GM23338 (cell line): ENCODE measurements around the gene INTS2. TPM values are rescaled to one million over a fixed set of nuclear protein-coding genes. Genes with fewer than 3 reads are reported as not detected.
"Not testable (repeated sequence)": the region's sequence is repeated elsewhere in the genome, so short reads cannot be mapped to it uniquely, and the experiment has no call there.

Experiments used
- ATAC-seq: fragments of 200-7000 bp; cut with Tn5 transposase; 3 replicates; pipeline ENCODE4 v1.9.1; 2020
- DNase-seq: peaks from one replicate; pipeline ENCODE4 v3.0.0-alpha.2; 2015; ENCODE audit warnings: low spot score
- H2AFZ ChIP-seq: fragments of 200-600 bp; sonication (generic); 2 replicates; pipeline ENCODE4 v1.8.0; 2016; ENCODE audit warnings: antibody characterized with exemption, mild to moderate bottlenecking, moderate library complexity
- H3F3A ChIP-seq: fragments of 200-600 bp; sonication (generic); replicated peaks from 2 replicates; pipeline ENCODE4 v1.8.0; 2017; ENCODE audit warnings: antibody characterized with exemption, mixed run types, low read depth
- H3K27ac ChIP-seq: fragments of 200-600 bp; sonication (generic); 2 replicates; pipeline ENCODE4 v1.6.1; 2016; ENCODE audit warnings: low read depth
- H3K27me3 ChIP-seq: fragments of 200-600 bp; sonication (generic); 2 replicates; pipeline ENCODE4 v1.8.0; 2016; ENCODE audit warnings: mild to moderate bottlenecking, mixed run types, moderate library complexity; ENCODE audit not compliant: insufficient read depth
- H3K36me3 ChIP-seq: fragments of 200-600 bp; sonication (generic); 2 replicates; pipeline ENCODE4 v1.8.0; 2016; ENCODE audit warnings: mild to moderate bottlenecking; ENCODE audit not compliant: insufficient read depth
- H3K4me1 ChIP-seq: fragments of 200-600 bp; sonication (generic); 2 replicates; pipeline ENCODE4 v1.8.0; 2016; ENCODE audit warnings: mild to moderate bottlenecking, moderate library complexity; ENCODE audit not compliant: insufficient read depth
- H3K4me2 ChIP-seq: fragments of 200-600 bp; sonication (generic); 2 replicates; pipeline ENCODE4 v1.7.1; 2017; ENCODE audit warnings: mixed run types
- H3K4me3 ChIP-seq: fragments of 200-600 bp; sonication (generic); 2 replicates; pipeline ENCODE4 v1.6.1; 2016; ENCODE audit warnings: mixed run types
- H3K79me2 ChIP-seq: fragments of 200-600 bp; sonication (generic); replicated peaks from 2 replicates; pipeline ENCODE4 v1.8.0; 2017; ENCODE audit warnings: mild to moderate bottlenecking; ENCODE audit not compliant: insufficient read depth
- H3K9me2 ChIP-seq: fragments of 200-600 bp; sonication (generic); 2 replicates; pipeline ENCODE4 v1.8.0; 2017; ENCODE audit not compliant: insufficient read depth
- H4K20me1 ChIP-seq: fragments of 200-600 bp; sonication (generic); replicated peaks from 2 replicates; pipeline ENCODE4 v1.8.0; 2017; ENCODE audit warnings: mild to moderate bottlenecking; ENCODE audit not compliant: insufficient read depth
- H3K27ac Mint-ChIP-seq: 2 replicates; pipeline ENCODE4 v1.8.0; 2020; ENCODE audit warnings: inconsistent platforms, mild to moderate bottlenecking, moderate library complexity, mixed read lengths
- H3K27me3 Mint-ChIP-seq: 3 replicates; pipeline ENCODE4 v1.8.0; 2022; ENCODE audit warnings: low read depth, mild to moderate bottlenecking, moderate library complexity, mixed read lengths, inconsistent platforms; ENCODE audit not compliant: insufficient read depth, poor library complexity
- H3K36me3 Mint-ChIP-seq: 3 replicates; pipeline ENCODE4 v1.8.0; 2021; ENCODE audit warnings: low read depth, mild to moderate bottlenecking, inconsistent platforms, moderate library complexity, mixed read lengths
- H3K4me1 Mint-ChIP-seq: 3 replicates; pipeline ENCODE4 v1.8.0; 2020; ENCODE audit warnings: mild to moderate bottlenecking, inconsistent platforms, mixed read lengths
- H3K4me3 Mint-ChIP-seq: 3 replicates; pipeline ENCODE4 v1.8.0; 2021; ENCODE audit warnings: moderate library complexity, mild to moderate bottlenecking, inconsistent platforms, mixed read lengths
- H3K9me3 Mint-ChIP-seq: 3 replicates; pipeline ENCODE4 v1.8.0; 2020; ENCODE audit warnings: moderate library complexity, mild to moderate bottlenecking, inconsistent platforms, mixed read lengths
- JUNB ChIP-seq: IDR thresholded peaks from one replicate; pipeline ENCODE4 v1.6.1; 2016; ENCODE audit warnings: antibody characterized with exemption; ENCODE audit not compliant: unreplicated experiment
- NANOG ChIP-seq: IDR thresholded peaks from 2 replicates; pipeline ENCODE4 v1.6.1; 2016; ENCODE audit warnings: antibody characterized with exemption, borderline replicate concordance
- POLR2AphosphoS5 ChIP-seq: IDR thresholded peaks from 2 replicates; pipeline ENCODE4 v1.6.1; 2016; ENCODE audit warnings: antibody characterized with exemption, low read depth
- STAT1 ChIP-seq: IDR thresholded peaks from one replicate; pipeline ENCODE4 v1.6.1; 2016; ENCODE audit warnings: antibody characterized with exemption; ENCODE audit not compliant: unreplicated experiment
- ZNF114 ChIP-seq: fragments of 250-450 bp; sonication (Bioruptor Pico); IDR thresholded peaks from 2 replicates; pipeline ENCODE4 v1.5.0; 2020; ENCODE audit warnings: mild to moderate bottlenecking, moderate library complexity
- polyA plus RNA-seq: library from polyadenylated mRNA; unstranded; fragments of >200 nt; fragmentation: Nextera tagmentation; extraction: Ambion mirVana; gene quantifications from 2 replicates; pipeline ENCODE4 v1.2.1, GENCODE V29; 2016
- total RNA-seq: library from RNA; depleted of rRNA; stranded (reverse); fragments of >200 nt; shearing (Covaris generic); gene quantifications from 2 replicates; pipeline ENCODE4 v1.2.3, GENCODE V29; 2014
- TF ChIP-seq, protein P1 (sequence below), 2 experiments: fragments of 200-600 bp in 1 of 2; sonication (generic) in 1 of 2; conservative IDR thresholded peaks; 2 replicates each; pipeline versions ENCODE4 v1.5.1 to v1.6.1; 2016 to 2017; ENCODE audit warnings: antibody characterized with exemption in 2 of 2, low read depth in 2 of 2, mild to moderate bottlenecking in 2 of 2, moderate library complexity in 1 of 2

The INTS2 gene
- total and polyA plus RNA-seq, 2 experiments from 2014 or later, result 5.9 to 31.6 TPM

DNA sequence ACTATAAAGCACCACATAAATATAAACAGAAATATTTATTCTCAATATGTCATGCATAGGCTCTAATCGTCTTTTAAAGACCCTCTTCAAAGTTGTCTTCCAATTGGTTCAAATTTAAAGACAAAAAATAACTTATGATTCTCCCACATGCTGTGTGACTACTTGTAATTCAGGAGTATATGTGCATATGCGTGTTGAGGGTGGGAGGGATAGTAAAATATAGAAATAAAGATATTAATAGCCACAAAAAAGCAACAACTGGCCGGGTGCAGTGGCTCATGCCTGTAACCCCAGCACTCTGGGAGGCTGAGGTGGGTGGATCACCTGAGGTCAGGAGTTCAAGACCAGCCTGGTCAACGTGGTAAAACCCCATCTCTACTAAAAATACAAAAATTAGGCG is 33.5 kb downstream of the INTS2 start:
- not testable (repeated sequence) for H3K36me3 ChIP-seq, ATAC-seq, H3F3A ChIP-seq, H3K79me2 ChIP-seq, H4K20me1 ChIP-seq, H3K4me1 Mint-ChIP-seq, H3K27ac ChIP-seq, H3K4me2 ChIP-seq, H3K4me1 ChIP-seq, H3K27me3 Mint-ChIP-seq, H3K4me3 ChIP-seq, H3K27me3 ChIP-seq, H3K9me2 ChIP-seq, H2AFZ ChIP-seq, H3K27ac Mint-ChIP-seq, H3K9me3 Mint-ChIP-seq, DNase-seq, H3K4me3 Mint-ChIP-seq
- H3K36me3 Mint-ChIP-seq, result peaks cover 23% of the 10 kb centered on the region; the same call in 2 of the 3 replicates

DNA sequence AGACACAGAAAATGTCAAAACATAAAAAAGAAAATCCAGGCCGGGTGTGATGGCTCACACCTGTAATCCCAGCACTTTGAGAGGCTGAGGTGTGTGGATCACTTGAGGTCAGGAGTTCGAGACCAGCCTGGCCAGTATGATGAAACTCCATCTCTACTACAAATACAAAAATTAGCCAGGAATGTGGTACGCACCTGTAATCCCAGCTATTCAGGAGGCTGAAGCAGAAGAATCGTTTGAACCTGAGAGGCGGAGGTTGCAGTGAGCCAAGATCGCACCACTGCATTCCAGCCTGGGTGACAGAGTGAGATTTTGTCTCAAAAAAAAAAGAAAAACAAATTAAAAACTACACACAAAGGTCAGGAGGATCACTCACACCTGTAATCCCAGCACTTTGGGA is 40.0 kb downstream of the INTS2 start:
- H4K20me1 ChIP-seq, H3K4me3 ChIP-seq, H3K9me3 Mint-ChIP-seq, H3K27ac Mint-ChIP-seq, H2AFZ ChIP-seq, H3K4me1 Mint-ChIP-seq, H3K9me2 ChIP-seq, H3F3A ChIP-seq, DNase-seq, H3K4me1 ChIP-seq, H3K27me3 Mint-ChIP-seq, ATAC-seq, H3K79me2 ChIP-seq, H3K27ac ChIP-seq, H3K4me3 Mint-ChIP-seq, H3K36me3 ChIP-seq, H3K27me3 ChIP-seq, H3K4me2 ChIP-seq: not testable (repeated sequence)
- H3K36me3 Mint-ChIP-seq, result peaks cover 21% of the 10 kb centered on the region

DNA sequence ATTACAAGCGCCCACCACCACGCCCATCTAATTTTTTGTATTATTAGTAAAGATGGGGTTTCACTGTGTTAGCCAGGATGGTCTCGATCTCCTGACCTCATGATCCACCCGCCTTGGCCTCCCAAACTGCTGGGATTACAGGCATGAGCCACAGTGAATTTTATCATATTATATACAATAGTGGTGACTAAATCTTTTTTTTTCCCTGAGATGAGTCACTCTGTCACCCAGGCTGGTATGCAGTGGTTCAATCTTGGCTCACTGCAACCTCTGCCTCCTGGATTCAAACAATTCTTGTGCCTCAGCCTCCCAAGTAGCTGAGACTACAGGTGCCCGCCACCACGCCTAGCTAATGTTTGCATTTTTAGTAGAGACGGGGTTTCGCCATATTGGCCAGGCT is 41.9 kb downstream of the INTS2 start:
- H3K27ac Mint-ChIP-seq, H3K4me1 ChIP-seq, H3K27me3 Mint-ChIP-seq, H3K79me2 ChIP-seq, ATAC-seq, H3F3A ChIP-seq, H3K27ac ChIP-seq, H3K9me3 Mint-ChIP-seq, H2AFZ ChIP-seq, H3K4me2 ChIP-seq, H3K4me3 ChIP-seq, H3K4me1 Mint-ChIP-seq, H4K20me1 ChIP-seq, H3K27me3 ChIP-seq, DNase-seq, H3K9me2 ChIP-seq, H3K36me3 ChIP-seq, H3K4me3 Mint-ChIP-seq: not testable (repeated sequence)
- peaks cover 21% of the 10 kb centered on the region for H3K36me3 Mint-ChIP-seq

DNA sequence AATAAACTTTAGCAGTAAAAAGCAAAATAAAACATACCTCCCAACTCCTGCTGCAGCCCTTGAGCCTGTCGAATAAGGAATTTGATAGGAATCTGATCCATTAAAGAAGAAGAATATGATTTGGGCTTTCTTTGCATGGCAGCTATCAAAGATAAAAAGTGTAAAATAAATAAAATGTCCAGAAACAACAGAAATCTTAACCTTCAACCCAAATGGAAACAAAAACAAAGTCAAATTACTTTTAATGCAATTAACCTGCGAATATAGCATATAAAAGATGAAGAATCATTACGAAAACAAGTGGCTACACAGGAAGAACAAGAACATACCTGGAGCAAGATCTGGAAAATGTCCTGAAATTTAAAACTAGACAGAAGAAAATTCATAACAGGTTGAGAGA is 42.9 kb downstream of the INTS2 start:
- H3K27me3 Mint-ChIP-seq, result no peaks in the 10 kb centered on the region
- no peaks in the 10 kb centered on the region for H3K79me2 ChIP-seq
- H3F3A ChIP-seq, result no peaks in the 10 kb centered on the region
- H3K9me2 ChIP-seq, result no peaks in the 10 kb centered on the region
- H3K27me3 ChIP-seq, result no peaks in the 10 kb centered on the region
- TF ChIP-seq STAT1, result no peak
- no peak for TF ChIP-seq NANOG
- no peak for TF ChIP-seq JUNB
- TF ChIP-seq, protein P1, sequence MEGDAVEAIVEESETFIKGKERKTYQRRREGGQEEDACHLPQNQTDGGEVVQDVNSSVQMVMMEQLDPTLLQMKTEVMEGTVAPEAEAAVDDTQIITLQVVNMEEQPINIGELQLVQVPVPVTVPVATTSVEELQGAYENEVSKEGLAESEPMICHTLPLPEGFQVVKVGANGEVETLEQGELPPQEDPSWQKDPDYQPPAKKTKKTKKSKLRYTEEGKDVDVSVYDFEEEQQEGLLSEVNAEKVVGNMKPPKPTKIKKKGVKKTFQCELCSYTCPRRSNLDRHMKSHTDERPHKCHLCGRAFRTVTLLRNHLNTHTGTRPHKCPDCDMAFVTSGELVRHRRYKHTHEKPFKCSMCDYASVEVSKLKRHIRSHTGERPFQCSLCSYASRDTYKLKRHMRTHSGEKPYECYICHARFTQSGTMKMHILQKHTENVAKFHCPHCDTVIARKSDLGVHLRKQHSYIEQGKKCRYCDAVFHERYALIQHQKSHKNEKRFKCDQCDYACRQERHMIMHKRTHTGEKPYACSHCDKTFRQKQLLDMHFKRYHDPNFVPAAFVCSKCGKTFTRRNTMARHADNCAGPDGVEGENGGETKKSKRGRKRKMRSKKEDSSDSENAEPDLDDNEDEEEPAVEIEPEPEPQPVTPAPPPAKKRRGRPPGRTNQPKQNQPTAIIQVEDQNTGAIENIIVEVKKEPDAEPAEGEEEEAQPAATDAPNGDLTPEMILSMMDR (conservative IDR thresholded peaks at IDR 0.05; ENCODE audit: low read depth in 2 of 2), result no peak
- TF ChIP-seq POLR2AphosphoS5, result no peak
- TF ChIP-seq ZNF114 (CRISPR knock-in tag), result no peak
- no peaks in the 10 kb centered on the region for H3K9me3 Mint-ChIP-seq
- DNase-seq, result no peak
- no peaks in the 10 kb centered on the region for H4K20me1 ChIP-seq
- no peaks in the 10 kb centered on the region for H3K4me1 Mint-ChIP-seq
- no peak overlapping the region for H3K4me3 Mint-ChIP-seq
- ATAC-seq, result no peak
- H3K36me3 Mint-ChIP-seq, result peaks cover 17% of the 10 kb centered on the region
- peaks cover 7% of the 10 kb centered on the region; the same call in 1 of the 2 replicates for H3K36me3 ChIP-seq
- no peak overlapping the region for H3K27ac ChIP-seq
- H2AFZ ChIP-seq, result no peak overlapping the region
- no peak overlapping the region for H3K4me2 ChIP-seq
- H3K4me1 ChIP-seq, result no peaks in the 10 kb centered on the region
- no peak overlapping the region for H3K4me3 ChIP-seq
- no peak overlapping the region for H3K27ac Mint-ChIP-seq
